ENCODE results near the gene SEL1L2. TPM values are rescaled to one million over a fixed set of nuclear protein-coding genes. Genes with fewer than 3 reads are reported as not detected.

The SEL1L2 gene
- total RNA-seq, 2 donors from 2014 or later, result not detected

GRCh38 chr20:13991311-13991710, 897 bp upstream of the SEL1L2 start:
- Mint-ChIP-seq H3K9me3 (peaks cover 18% of the 10 kb centered on the region), H3K4me1 (peaks cover 6% of the 10 kb centered on the region), H3K4me3 (no peak overlapping the region), H3K27ac (no peak overlapping the region), H3K27me3 (ENCODE audit: insufficient read depth) (peaks cover 18% of the 10 kb centered on the region), H3K36me3 (ENCODE audit: low read depth) (no peaks in the 10 kb centered on the region)
- no peaks in the 10 kb centered on the region for H3K4me1 ChIP-seq (ENCODE audit: control insufficient read depth, insufficient read depth, low read length)
- 95% methylated on average over 1 of the region's 1 CpG; no CpG with 5 or more reads in 1 of the 2 experiments for WGBS, 2 experiments (ENCODE audit: insufficient coverage in 1 of 2, insufficient read length in 1 of 2)
- no peak overlapping the region for H3K9ac ChIP-seq (ENCODE audit: extremely low read depth, low read length, poor library complexity, severe bottlenecking)
- H3K4me3 ChIP-seq (ENCODE audit: low read length), result no peak overlapping the region
- TF ChIP-seq, protein P1, sequence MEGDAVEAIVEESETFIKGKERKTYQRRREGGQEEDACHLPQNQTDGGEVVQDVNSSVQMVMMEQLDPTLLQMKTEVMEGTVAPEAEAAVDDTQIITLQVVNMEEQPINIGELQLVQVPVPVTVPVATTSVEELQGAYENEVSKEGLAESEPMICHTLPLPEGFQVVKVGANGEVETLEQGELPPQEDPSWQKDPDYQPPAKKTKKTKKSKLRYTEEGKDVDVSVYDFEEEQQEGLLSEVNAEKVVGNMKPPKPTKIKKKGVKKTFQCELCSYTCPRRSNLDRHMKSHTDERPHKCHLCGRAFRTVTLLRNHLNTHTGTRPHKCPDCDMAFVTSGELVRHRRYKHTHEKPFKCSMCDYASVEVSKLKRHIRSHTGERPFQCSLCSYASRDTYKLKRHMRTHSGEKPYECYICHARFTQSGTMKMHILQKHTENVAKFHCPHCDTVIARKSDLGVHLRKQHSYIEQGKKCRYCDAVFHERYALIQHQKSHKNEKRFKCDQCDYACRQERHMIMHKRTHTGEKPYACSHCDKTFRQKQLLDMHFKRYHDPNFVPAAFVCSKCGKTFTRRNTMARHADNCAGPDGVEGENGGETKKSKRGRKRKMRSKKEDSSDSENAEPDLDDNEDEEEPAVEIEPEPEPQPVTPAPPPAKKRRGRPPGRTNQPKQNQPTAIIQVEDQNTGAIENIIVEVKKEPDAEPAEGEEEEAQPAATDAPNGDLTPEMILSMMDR (conservative IDR thresholded peaks at IDR 0.05), result peak; percentile 21
- peaks cover 19% of the 10 kb centered on the region for H3K9me3 ChIP-seq (ENCODE audit: control insufficient read depth, low read length)
- H3K27ac ChIP-seq (ENCODE audit: low read depth, low read length), result no peak overlapping the region
- H3K36me3 ChIP-seq (ENCODE audit: control insufficient read depth, insufficient read depth, low read length), result no peaks in the 10 kb centered on the region
- H3K27me3 ChIP-seq (ENCODE audit: control insufficient read depth, insufficient read depth, low read length, poor library complexity, severe bottlenecking), result peaks cover 5% of the 10 kb centered on the region
- DNase-seq, result no peak

- no peaks in the 10 kb centered on the region for H3K9me3 ChIP-seq (ENCODE audit: control insufficient read depth, low read length)
- TF ChIP-seq, protein P1 (conservative IDR thresholded peaks at IDR 0.05), result no peak
- H3K36me3 Mint-ChIP-seq (ENCODE audit: low read depth), result no peaks in the 10 kb centered on the region
- H3K27me3 ChIP-seq (ENCODE audit: control insufficient read depth, insufficient read depth, low read length, poor library complexity, severe bottlenecking), result no peaks in the 10 kb centered on the region
- no peaks in the 10 kb centered on the region for H3K4me1 Mint-ChIP-seq
- no peak overlapping the region for H3K27ac Mint-ChIP-seq
- WGBS, 2 experiments (ENCODE audit: insufficient coverage in 1 of 2, insufficient read length in 1 of 2), result 66 to 71% methylated on average over 4 of the region's 4 CpGs
- H3K27me3 Mint-ChIP-seq (ENCODE audit: insufficient read depth), result peaks cover 2% of the 10 kb centered on the region
- H3K27ac ChIP-seq (ENCODE audit: low read depth, low read length), result no peak overlapping the region
- H3K4me3 ChIP-seq (ENCODE audit: low read length), result no peak overlapping the region
- H3K36me3 ChIP-seq (ENCODE audit: control insufficient read depth, insufficient read depth, low read length), result no peaks in the 10 kb centered on the region
- H3K4me1 ChIP-seq (ENCODE audit: control insufficient read depth, insufficient read depth, low read length), result no peaks in the 10 kb centered on the region
- no peaks in the 10 kb centered on the region for H3K9me3 Mint-ChIP-seq
- no peak overlapping the region for H3K9ac ChIP-seq (ENCODE audit: extremely low read depth, low read length, poor library complexity, severe bottlenecking)
- DNase-seq, result no peak
- no peak overlapping the region for H3K4me3 Mint-ChIP-seq
These were observed 6.2 kb downstream of the SEL1L2 start for GRCh38 chr20:13984211-13984610.

DNA sequence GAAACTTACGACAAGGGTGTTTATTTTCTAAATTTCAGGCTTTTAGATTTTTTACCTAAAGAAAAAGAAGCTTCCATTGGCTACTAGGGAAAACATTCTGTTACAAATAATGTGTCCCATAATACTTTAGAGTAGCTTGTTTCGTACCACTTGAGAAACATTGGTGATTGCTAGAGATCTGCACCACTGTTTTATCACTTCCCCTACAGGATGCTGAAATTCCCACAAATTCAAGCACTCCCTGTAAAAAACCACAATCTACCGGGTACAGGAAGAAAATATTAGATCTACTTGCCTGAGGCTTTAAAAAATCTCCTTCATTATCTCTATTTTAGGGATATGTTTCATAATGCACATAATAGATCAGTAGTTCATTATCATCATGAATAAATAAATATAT, 29.9 kb downstream of the SEL1L2 start:
- H3K27ac Mint-ChIP-seq, result no peak overlapping the region
- Histone ChIP-seq H3K27me3 (ENCODE audit: control insufficient read depth, insufficient read depth, low read length, poor library complexity, severe bottlenecking) (no peaks in the 10 kb centered on the region), H3K4me3 (ENCODE audit: low read length) (no peak overlapping the region), H3K27ac (ENCODE audit: low read depth, low read length) (no peak overlapping the region), H3K9ac (ENCODE audit: extremely low read depth, low read length, poor library complexity, severe bottlenecking) (no peak overlapping the region), H3K4me1 (ENCODE audit: control insufficient read depth, insufficient read depth, low read length) (no peaks in the 10 kb centered on the region), H3K9me3 (ENCODE audit: control insufficient read depth, low read length) (no peaks in the 10 kb centered on the region), H3K36me3 (ENCODE audit: control insufficient read depth, insufficient read depth, low read length) (no peaks in the 10 kb centered on the region)
- H3K36me3 Mint-ChIP-seq (ENCODE audit: low read depth), result no peaks in the 10 kb centered on the region
- DNase-seq, result no peak
- TF ChIP-seq, protein P1 (conservative IDR thresholded peaks at IDR 0.05), result no peak
- H3K27me3 Mint-ChIP-seq (ENCODE audit: insufficient read depth), result no peaks in the 10 kb centered on the region
- H3K4me1 Mint-ChIP-seq, result no peaks in the 10 kb centered on the region
- 90 to 93% methylated on average over 2 of the region's 3 CpGs for WGBS, 2 experiments (ENCODE audit: insufficient coverage in 1 of 2, insufficient read length in 1 of 2)
- no peak overlapping the region for H3K4me3 Mint-ChIP-seq
- no peaks in the 10 kb centered on the region for H3K9me3 Mint-ChIP-seq
